GM23338 (cell line): ENCODE measurements around the gene RBM28. TPM values are rescaled to one million over a fixed set of nuclear protein-coding genes. Genes with fewer than 3 reads are reported as not detected.

Experiments
- ATAC-seq: fragments of 200-7000 bp; cut with Tn5 transposase; 3 replicates; pipeline ENCODE4 v1.9.1; 2020
- DNase-seq: peaks from one replicate; pipeline ENCODE4 v3.0.0-alpha.2; 2015; ENCODE audit warnings: low spot score
- H2AFZ ChIP-seq: fragments of 200-600 bp; sonication (generic); 2 replicates; pipeline ENCODE4 v1.8.0; 2016; ENCODE audit warnings: antibody characterized with exemption, mild to moderate bottlenecking, moderate library complexity
- H3F3A ChIP-seq: fragments of 200-600 bp; sonication (generic); replicated peaks from 2 replicates; pipeline ENCODE4 v1.8.0; 2017; ENCODE audit warnings: antibody characterized with exemption, mixed run types, low read depth
- H3K27ac ChIP-seq: fragments of 200-600 bp; sonication (generic); 2 replicates; pipeline ENCODE4 v1.6.1; 2016; ENCODE audit warnings: low read depth
- H3K27me3 ChIP-seq: fragments of 200-600 bp; sonication (generic); 2 replicates; pipeline ENCODE4 v1.8.0; 2016; ENCODE audit warnings: mild to moderate bottlenecking, mixed run types, moderate library complexity; ENCODE audit not compliant: insufficient read depth
- H3K36me3 ChIP-seq: fragments of 200-600 bp; sonication (generic); 2 replicates; pipeline ENCODE4 v1.8.0; 2016; ENCODE audit warnings: mild to moderate bottlenecking; ENCODE audit not compliant: insufficient read depth
- H3K4me1 ChIP-seq: fragments of 200-600 bp; sonication (generic); 2 replicates; pipeline ENCODE4 v1.8.0; 2016; ENCODE audit warnings: mild to moderate bottlenecking, moderate library complexity; ENCODE audit not compliant: insufficient read depth
- H3K4me2 ChIP-seq: fragments of 200-600 bp; sonication (generic); 2 replicates; pipeline ENCODE4 v1.7.1; 2017; ENCODE audit warnings: mixed run types
- H3K4me3 ChIP-seq: fragments of 200-600 bp; sonication (generic); 2 replicates; pipeline ENCODE4 v1.6.1; 2016; ENCODE audit warnings: mixed run types
- H3K79me2 ChIP-seq: fragments of 200-600 bp; sonication (generic); replicated peaks from 2 replicates; pipeline ENCODE4 v1.8.0; 2017; ENCODE audit warnings: mild to moderate bottlenecking; ENCODE audit not compliant: insufficient read depth
- H3K9me2 ChIP-seq: fragments of 200-600 bp; sonication (generic); 2 replicates; pipeline ENCODE4 v1.8.0; 2017; ENCODE audit not compliant: insufficient read depth
- H4K20me1 ChIP-seq: fragments of 200-600 bp; sonication (generic); replicated peaks from 2 replicates; pipeline ENCODE4 v1.8.0; 2017; ENCODE audit warnings: mild to moderate bottlenecking; ENCODE audit not compliant: insufficient read depth
- H3K27ac Mint-ChIP-seq: 2 replicates; pipeline ENCODE4 v1.8.0; 2020; ENCODE audit warnings: inconsistent platforms, mild to moderate bottlenecking, moderate library complexity, mixed read lengths
- H3K27me3 Mint-ChIP-seq: 3 replicates; pipeline ENCODE4 v1.8.0; 2022; ENCODE audit warnings: low read depth, mild to moderate bottlenecking, moderate library complexity, mixed read lengths, inconsistent platforms; ENCODE audit not compliant: insufficient read depth, poor library complexity
- H3K36me3 Mint-ChIP-seq: 3 replicates; pipeline ENCODE4 v1.8.0; 2021; ENCODE audit warnings: low read depth, mild to moderate bottlenecking, inconsistent platforms, moderate library complexity, mixed read lengths
- H3K4me1 Mint-ChIP-seq: 3 replicates; pipeline ENCODE4 v1.8.0; 2020; ENCODE audit warnings: mild to moderate bottlenecking, inconsistent platforms, mixed read lengths
- H3K4me3 Mint-ChIP-seq: 3 replicates; pipeline ENCODE4 v1.8.0; 2021; ENCODE audit warnings: moderate library complexity, mild to moderate bottlenecking, inconsistent platforms, mixed read lengths
- H3K9me3 Mint-ChIP-seq: 3 replicates; pipeline ENCODE4 v1.8.0; 2020; ENCODE audit warnings: moderate library complexity, mild to moderate bottlenecking, inconsistent platforms, mixed read lengths
- CREB1 ChIP-seq: fragments of 250-450 bp; sonication (Bioruptor Pico); IDR thresholded peaks from 2 replicates; pipeline ENCODE4 v1.5.0; 2020; ENCODE audit warnings: low read depth, mild to moderate bottlenecking, moderate library complexity
- EZH2 ChIP-seq: fragments of 200-600 bp; sonication (generic); IDR thresholded peaks from one replicate; pipeline ENCODE4 v1.8.0; 2017; ENCODE audit warnings: antibody characterized with exemption, mild to moderate bottlenecking, low read depth; ENCODE audit not compliant: unreplicated experiment
- EZH2phosphoT487 ChIP-seq: fragments of 200-600 bp; sonication (generic); IDR thresholded peaks from one replicate; pipeline ENCODE4 v1.8.1; 2018; ENCODE audit warnings: antibody characterized with exemption; ENCODE audit not compliant: unreplicated experiment
- JUNB ChIP-seq: IDR thresholded peaks from one replicate; pipeline ENCODE4 v1.6.1; 2016; ENCODE audit warnings: antibody characterized with exemption; ENCODE audit not compliant: unreplicated experiment
- NANOG ChIP-seq: IDR thresholded peaks from 2 replicates; pipeline ENCODE4 v1.6.1; 2016; ENCODE audit warnings: antibody characterized with exemption, borderline replicate concordance
- POLR2AphosphoS5 ChIP-seq: IDR thresholded peaks from 2 replicates; pipeline ENCODE4 v1.6.1; 2016; ENCODE audit warnings: antibody characterized with exemption, low read depth
- STAT1 ChIP-seq: IDR thresholded peaks from one replicate; pipeline ENCODE4 v1.6.1; 2016; ENCODE audit warnings: antibody characterized with exemption; ENCODE audit not compliant: unreplicated experiment
- ZNF114 ChIP-seq: fragments of 250-450 bp; sonication (Bioruptor Pico); IDR thresholded peaks from 2 replicates; pipeline ENCODE4 v1.5.0; 2020; ENCODE audit warnings: mild to moderate bottlenecking, moderate library complexity
- ZNF331 ChIP-seq: fragments of 250-450 bp; sonication (Bioruptor Pico); IDR thresholded peaks from 2 replicates; pipeline ENCODE4 v1.5.0; 2020; ENCODE audit warnings: low read depth, mild to moderate bottlenecking, moderate library complexity
- ZNF462 ChIP-seq: fragments of 250-450 bp; sonication (Bioruptor Pico); IDR thresholded peaks from 2 replicates; pipeline ENCODE4 v1.5.0; 2020; ENCODE audit warnings: mild to moderate bottlenecking, moderate library complexity
- polyA plus RNA-seq: library from polyadenylated mRNA; unstranded; fragments of >200 nt; fragmentation: Nextera tagmentation; extraction: Ambion mirVana; gene quantifications from 2 replicates; pipeline ENCODE4 v1.2.1, GENCODE V29; 2016
- total RNA-seq: library from RNA; depleted of rRNA; stranded (reverse); fragments of >200 nt; shearing (Covaris generic); gene quantifications from 2 replicates; pipeline ENCODE4 v1.2.3, GENCODE V29; 2014
- TF ChIP-seq, protein P1 (sequence below): IDR thresholded peaks from 2 replicates; pipeline ENCODE4 v1.6.1; 2016; ENCODE audit warnings: antibody characterized with exemption
- TF ChIP-seq, protein P2 (sequence below): IDR thresholded peaks from one replicate; pipeline ENCODE4 v1.6.1; 2018; ENCODE audit warnings: antibody characterized with exemption; ENCODE audit not compliant: unreplicated experiment
- TF ChIP-seq, protein P3 (sequence below), 2 experiments: fragments of 200-600 bp in 1 of 2; sonication (generic) in 1 of 2; conservative IDR thresholded peaks; 2 replicates each; pipeline versions ENCODE4 v1.5.1 to v1.6.1; 2016 to 2017; ENCODE audit warnings: antibody characterized with exemption in 2 of 2, low read depth in 2 of 2, mild to moderate bottlenecking in 2 of 2, moderate library complexity in 1 of 2

The RBM28 gene
- total and polyA plus RNA-seq, 2 experiments from 2014 or later: 24.3 to 87.5 TPM

DNA sequence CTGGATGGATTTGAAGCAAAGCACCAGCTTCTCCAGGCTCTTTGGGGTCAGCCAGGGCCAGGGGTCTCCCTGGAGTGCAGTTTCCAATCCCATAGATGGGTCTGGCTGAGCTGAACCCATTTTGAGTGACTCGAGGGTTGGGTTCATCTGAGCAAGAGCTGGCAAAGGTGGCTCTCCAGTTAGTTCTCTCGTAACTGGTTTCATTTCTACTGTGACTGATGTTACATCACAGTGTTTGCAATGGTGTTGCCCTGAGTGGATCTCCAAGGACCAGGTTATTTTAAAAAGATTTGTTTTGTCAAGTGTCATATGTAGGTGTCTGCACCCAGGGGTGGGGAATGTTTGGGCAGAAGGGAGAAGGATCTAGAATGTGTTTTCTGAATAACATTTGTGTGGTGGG is 88.4 kb downstream of the RBM28 start:
- H3K9me3 Mint-ChIP-seq: peaks cover 8% of the 10 kb centered on the region
- peaks cover 10% of the 10 kb centered on the region; the same call in 1 of the 2 replicates for H3K9me2 ChIP-seq
- no peaks in the 10 kb centered on the region for H3K36me3 ChIP-seq
- TF ChIP-seq, protein P1, sequence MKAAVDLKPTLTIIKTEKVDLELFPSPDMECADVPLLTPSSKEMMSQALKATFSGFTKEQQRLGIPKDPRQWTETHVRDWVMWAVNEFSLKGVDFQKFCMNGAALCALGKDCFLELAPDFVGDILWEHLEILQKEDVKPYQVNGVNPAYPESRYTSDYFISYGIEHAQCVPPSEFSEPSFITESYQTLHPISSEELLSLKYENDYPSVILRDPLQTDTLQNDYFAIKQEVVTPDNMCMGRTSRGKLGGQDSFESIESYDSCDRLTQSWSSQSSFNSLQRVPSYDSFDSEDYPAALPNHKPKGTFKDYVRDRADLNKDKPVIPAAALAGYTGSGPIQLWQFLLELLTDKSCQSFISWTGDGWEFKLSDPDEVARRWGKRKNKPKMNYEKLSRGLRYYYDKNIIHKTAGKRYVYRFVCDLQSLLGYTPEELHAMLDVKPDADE: no peak
- TF ChIP-seq, protein P2, sequence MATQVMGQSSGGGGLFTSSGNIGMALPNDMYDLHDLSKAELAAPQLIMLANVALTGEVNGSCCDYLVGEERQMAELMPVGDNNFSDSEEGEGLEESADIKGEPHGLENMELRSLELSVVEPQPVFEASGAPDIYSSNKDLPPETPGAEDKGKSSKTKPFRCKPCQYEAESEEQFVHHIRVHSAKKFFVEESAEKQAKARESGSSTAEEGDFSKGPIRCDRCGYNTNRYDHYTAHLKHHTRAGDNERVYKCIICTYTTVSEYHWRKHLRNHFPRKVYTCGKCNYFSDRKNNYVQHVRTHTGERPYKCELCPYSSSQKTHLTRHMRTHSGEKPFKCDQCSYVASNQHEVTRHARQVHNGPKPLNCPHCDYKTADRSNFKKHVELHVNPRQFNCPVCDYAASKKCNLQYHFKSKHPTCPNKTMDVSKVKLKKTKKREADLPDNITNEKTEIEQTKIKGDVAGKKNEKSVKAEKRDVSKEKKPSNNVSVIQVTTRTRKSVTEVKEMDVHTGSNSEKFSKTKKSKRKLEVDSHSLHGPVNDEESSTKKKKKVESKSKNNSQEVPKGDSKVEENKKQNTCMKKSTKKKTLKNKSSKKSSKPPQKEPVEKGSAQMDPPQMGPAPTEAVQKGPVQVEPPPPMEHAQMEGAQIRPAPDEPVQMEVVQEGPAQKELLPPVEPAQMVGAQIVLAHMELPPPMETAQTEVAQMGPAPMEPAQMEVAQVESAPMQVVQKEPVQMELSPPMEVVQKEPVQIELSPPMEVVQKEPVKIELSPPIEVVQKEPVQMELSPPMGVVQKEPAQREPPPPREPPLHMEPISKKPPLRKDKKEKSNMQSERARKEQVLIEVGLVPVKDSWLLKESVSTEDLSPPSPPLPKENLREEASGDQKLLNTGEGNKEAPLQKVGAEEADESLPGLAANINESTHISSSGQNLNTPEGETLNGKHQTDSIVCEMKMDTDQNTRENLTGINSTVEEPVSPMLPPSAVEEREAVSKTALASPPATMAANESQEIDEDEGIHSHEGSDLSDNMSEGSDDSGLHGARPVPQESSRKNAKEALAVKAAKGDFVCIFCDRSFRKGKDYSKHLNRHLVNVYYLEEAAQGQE: no peak
- TF ChIP-seq NANOG (no peak), ZNF462 (CRISPR knock-in tag) (no peak), ZNF114 (CRISPR knock-in tag) (no peak), CREB1 (no peak), JUNB (no peak), EZH2 (no peak), ZNF331 (CRISPR knock-in tag) (no peak), EZH2phosphoT487 (no peak), POLR2AphosphoS5 (no peak), STAT1 (no peak)
- TF ChIP-seq, protein P3, sequence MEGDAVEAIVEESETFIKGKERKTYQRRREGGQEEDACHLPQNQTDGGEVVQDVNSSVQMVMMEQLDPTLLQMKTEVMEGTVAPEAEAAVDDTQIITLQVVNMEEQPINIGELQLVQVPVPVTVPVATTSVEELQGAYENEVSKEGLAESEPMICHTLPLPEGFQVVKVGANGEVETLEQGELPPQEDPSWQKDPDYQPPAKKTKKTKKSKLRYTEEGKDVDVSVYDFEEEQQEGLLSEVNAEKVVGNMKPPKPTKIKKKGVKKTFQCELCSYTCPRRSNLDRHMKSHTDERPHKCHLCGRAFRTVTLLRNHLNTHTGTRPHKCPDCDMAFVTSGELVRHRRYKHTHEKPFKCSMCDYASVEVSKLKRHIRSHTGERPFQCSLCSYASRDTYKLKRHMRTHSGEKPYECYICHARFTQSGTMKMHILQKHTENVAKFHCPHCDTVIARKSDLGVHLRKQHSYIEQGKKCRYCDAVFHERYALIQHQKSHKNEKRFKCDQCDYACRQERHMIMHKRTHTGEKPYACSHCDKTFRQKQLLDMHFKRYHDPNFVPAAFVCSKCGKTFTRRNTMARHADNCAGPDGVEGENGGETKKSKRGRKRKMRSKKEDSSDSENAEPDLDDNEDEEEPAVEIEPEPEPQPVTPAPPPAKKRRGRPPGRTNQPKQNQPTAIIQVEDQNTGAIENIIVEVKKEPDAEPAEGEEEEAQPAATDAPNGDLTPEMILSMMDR (conservative IDR thresholded peaks at IDR 0.05; ENCODE audit: low read depth in 2 of 2): no peak
- H3K79me2 ChIP-seq: no peaks in the 10 kb centered on the region
- no peaks in the 10 kb centered on the region for H4K20me1 ChIP-seq
- H3K4me1 Mint-ChIP-seq: peaks cover 18% of the 10 kb centered on the region
- no peak overlapping the region for H3K27ac Mint-ChIP-seq
- ATAC-seq (no peak), DNase-seq (no peak)
- H3K4me3 ChIP-seq: no peak overlapping the region
- no peak overlapping the region for H3K4me3 Mint-ChIP-seq
- no peaks in the 10 kb centered on the region for H3K27me3 ChIP-seq
- no peak overlapping the region for H3K4me2 ChIP-seq
- no peak overlapping the region for H3K27ac ChIP-seq
- peaks cover 9% of the 10 kb centered on the region for H3K4me1 ChIP-seq
- no peaks in the 10 kb centered on the region for H3F3A ChIP-seq
- peaks cover 5% of the 10 kb centered on the region; the same call in 1 of the 3 replicates for H3K36me3 Mint-ChIP-seq
- H3K27me3 Mint-ChIP-seq: peaks cover 12% of the 10 kb centered on the region
- no peak overlapping the region for H2AFZ ChIP-seq
